ENCODE results near the gene CCDC12.

The CCDC12 gene

DNA sequence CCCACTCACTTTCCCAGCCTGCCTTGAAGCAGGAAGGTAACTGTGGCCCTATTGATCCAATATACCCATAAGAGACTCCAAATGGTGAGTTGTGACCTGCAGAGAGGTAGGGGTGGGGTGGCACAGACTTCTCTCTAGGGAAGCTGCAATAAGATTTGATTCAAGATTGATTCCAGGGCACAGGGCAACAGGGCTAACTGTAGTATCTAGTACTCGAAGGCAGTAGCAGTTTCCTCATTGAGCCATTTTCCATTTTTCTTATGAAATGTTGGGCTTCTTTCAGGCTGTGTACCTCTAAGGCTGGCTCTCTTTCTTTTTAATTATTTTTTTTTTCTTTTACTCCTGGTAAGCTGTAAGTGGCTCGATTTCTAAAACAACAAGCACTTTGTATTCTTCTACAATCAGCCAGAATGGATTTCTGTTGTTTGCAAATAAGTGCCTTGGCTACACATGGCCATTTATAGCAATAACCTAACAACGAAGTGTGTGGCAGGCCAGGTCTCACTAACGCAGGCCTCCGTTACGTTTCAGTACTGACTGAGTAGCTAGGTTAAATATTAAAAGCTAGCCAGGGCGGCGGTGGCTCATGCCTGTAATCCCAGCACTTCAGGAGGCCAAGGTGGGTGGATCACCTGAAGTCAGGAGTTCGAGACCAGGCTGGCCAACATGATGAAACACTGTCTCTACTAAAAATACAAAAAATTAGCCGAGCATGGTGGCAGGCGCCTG lies 19.3 kb downstream of the CCDC12 start:
- no peak for DNase-seq (ENCODE audit: extremely low spot score)
- TF ChIP-seq, protein P1, sequence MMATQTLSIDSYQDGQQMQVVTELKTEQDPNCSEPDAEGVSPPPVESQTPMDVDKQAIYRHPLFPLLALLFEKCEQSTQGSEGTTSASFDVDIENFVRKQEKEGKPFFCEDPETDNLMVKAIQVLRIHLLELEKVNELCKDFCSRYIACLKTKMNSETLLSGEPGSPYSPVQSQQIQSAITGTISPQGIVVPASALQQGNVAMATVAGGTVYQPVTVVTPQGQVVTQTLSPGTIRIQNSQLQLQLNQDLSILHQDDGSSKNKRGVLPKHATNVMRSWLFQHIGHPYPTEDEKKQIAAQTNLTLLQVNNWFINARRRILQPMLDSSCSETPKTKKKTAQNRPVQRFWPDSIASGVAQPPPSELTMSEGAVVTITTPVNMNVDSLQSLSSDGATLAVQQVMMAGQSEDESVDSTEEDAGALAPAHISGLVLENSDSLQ (IDR thresholded peaks at IDR 0.05) = no peak
- no peak for TF ChIP-seq TARDBP (IDR thresholded peaks at IDR 0.05)
- no peak for TF ChIP-seq SUZ12 (IDR thresholded peaks at IDR 0.05)
- no peak for TF ChIP-seq HDGF (IDR thresholded peaks at IDR 0.05; ENCODE audit: borderline replicate concordance)
- TF ChIP-seq FOXA1 (IDR thresholded peaks at IDR 0.05) = no peak
- no peak for TF ChIP-seq ELF4 (IDR thresholded peaks at IDR 0.05)
- CTCF ChIA-PET = interaction anchor here (0.6 to 1.0 kb wide), 2 partner anchors 12 to 14 kb away, joined by 3 to 4 read pairs; no protein-coding TSS in a partner anchor
- POLR2A ChIA-PET = no interaction called here

DNA sequence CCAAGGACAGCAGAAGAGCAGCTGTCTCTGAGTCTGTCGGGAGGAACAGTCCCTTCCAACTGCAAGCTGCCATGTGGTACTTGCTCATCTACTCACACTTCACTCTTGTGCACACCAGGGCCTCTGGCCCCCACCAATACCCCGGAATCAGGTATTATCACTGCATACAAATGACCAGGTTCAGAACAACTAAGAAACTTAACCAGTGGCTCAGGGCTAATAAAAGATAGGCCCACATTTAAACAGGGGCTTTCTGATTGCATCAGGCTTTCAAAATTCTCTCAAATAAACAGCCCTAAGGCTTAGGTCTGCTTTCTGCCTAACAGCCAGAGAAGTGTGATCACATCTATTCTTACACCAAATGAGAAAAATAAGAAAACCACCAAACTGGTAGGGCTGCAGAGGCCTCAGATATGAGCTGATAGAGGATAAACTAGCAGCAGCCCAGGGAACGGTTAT lies 20.7 kb downstream of the CCDC12 start:
- ChIA-PET CTCF (no interaction called here), POLR2A (no interaction called here)
- DNase-seq (ENCODE audit: extremely low spot score) = no peak
- no peak for TF ChIP-seq CTBP1 (IDR thresholded peaks at IDR 0.05; ENCODE audit: borderline replicate concordance)
- no peak for TF ChIP-seq HDGF (IDR thresholded peaks at IDR 0.05; ENCODE audit: borderline replicate concordance)
- TF ChIP-seq, protein P1 (IDR thresholded peaks at IDR 0.05) = no peak
- no peak for TF ChIP-seq FOXM1 (IDR thresholded peaks at IDR 0.05; ENCODE audit: borderline replicate concordance)
- TF ChIP-seq SP1 (IDR thresholded peaks at IDR 0.05) = no peak
- TF ChIP-seq FOXK2 (IDR thresholded peaks at IDR 0.05) = no peak
- no peak for TF ChIP-seq FOXA1 (IDR thresholded peaks at IDR 0.05)
- no peak for TF ChIP-seq LEF1 (IDR thresholded peaks at IDR 0.05; ENCODE audit: borderline replicate concordance)
- no peak for TF ChIP-seq TARDBP (IDR thresholded peaks at IDR 0.05)
- no peak for TF ChIP-seq ARNT (IDR thresholded peaks at IDR 0.05)
- no peak for TF ChIP-seq NFRKB (IDR thresholded peaks at IDR 0.05)
- TF ChIP-seq ZNF384 (IDR thresholded peaks at IDR 0.05) = no peak
- no peak for TF ChIP-seq L3MBTL2 (conservative IDR thresholded peaks at IDR 0.05)
- TF ChIP-seq BHLHE40 (IDR thresholded peaks at IDR 0.05; ENCODE audit: borderline replicate concordance) = no peak
- TF ChIP-seq ELF4 (IDR thresholded peaks at IDR 0.05) = no peak
- TF ChIP-seq SUZ12 (IDR thresholded peaks at IDR 0.05) = no peak

DNA sequence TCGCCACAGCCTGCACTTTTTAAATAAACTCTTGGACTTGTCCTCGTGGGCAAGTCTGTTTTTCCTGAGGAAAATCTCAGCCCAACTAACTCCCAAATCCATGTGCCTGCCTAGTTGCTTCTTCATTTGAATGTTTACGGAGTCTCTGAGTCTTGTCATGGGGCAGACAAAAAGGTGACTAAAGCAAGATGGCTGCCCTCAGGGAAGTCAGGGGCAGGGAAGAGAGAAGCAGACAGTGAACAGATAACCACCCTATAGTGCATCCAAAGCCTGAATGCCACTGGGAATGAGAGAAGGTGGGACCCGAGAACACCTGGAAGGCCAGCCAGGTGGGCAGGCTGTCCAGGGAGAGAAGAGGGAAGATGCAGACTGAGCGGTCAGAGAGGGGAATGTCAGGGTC lies 21.4 kb downstream of the CCDC12 start:
- DNase-seq (ENCODE audit: extremely low spot score) = no peak
- POLR2A ChIA-PET = no interaction called here
- TF ChIP-seq BHLHE40 (IDR thresholded peaks at IDR 0.05; ENCODE audit: borderline replicate concordance) = no peak
- no peak for TF ChIP-seq LEF1 (IDR thresholded peaks at IDR 0.05; ENCODE audit: borderline replicate concordance)
- TF ChIP-seq FOXM1 (IDR thresholded peaks at IDR 0.05; ENCODE audit: borderline replicate concordance) = no peak
- no peak for TF ChIP-seq CTBP1 (IDR thresholded peaks at IDR 0.05; ENCODE audit: borderline replicate concordance)
- no peak for TF ChIP-seq SUZ12 (IDR thresholded peaks at IDR 0.05)
- no peak for TF ChIP-seq SP1 (IDR thresholded peaks at IDR 0.05)
- no peak for TF ChIP-seq L3MBTL2 (conservative IDR thresholded peaks at IDR 0.05)
- no peak for TF ChIP-seq TARDBP (IDR thresholded peaks at IDR 0.05)
- no peak for TF ChIP-seq FOXK2 (IDR thresholded peaks at IDR 0.05)
- TF ChIP-seq, protein P1 (IDR thresholded peaks at IDR 0.05) = no peak
- no peak for TF ChIP-seq ZNF384 (IDR thresholded peaks at IDR 0.05)
- TF ChIP-seq FOXA1 (IDR thresholded peaks at IDR 0.05) = no peak
- no peak for TF ChIP-seq ELF4 (IDR thresholded peaks at IDR 0.05)
- TF ChIP-seq HDGF (IDR thresholded peaks at IDR 0.05; ENCODE audit: borderline replicate concordance) = no peak
- no peak for TF ChIP-seq ARNT (IDR thresholded peaks at IDR 0.05)
- TF ChIP-seq NFRKB (IDR thresholded peaks at IDR 0.05) = no peak
- CTCF ChIA-PET = no interaction called here

DNA sequence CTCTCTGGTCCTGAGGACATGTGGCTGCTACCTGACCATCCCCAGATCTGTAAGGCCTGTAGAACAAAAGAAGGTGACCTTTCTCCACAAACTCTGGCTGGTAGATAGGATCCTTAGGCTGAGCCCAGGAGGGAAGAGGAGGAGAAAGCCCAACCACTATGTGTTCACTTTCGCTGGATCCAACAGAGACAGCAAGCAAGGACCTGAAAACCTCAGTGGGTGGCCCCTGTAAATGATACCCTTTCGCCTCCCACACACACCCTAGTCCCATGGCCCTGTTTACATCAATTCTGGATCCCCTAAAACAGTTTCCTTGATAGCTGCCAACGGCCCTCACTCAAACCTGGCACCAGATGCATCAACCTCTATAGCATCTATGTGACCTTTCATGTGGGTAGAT lies 22.4 kb downstream of the CCDC12 start:
- DNase-seq (ENCODE audit: extremely low spot score) = no peak

More for the DNA sequence above, 22.4 kb downstream of the CCDC12 start:
- ChIA-PET CTCF (no interaction called here), POLR2A (interaction anchor here (0.9 kb wide), 1 partner anchor 55 kb away, joined by 3 read pairs; no protein-coding TSS in a partner anchor)
- no peak for TF ChIP-seq CTBP1 (IDR thresholded peaks at IDR 0.05; ENCODE audit: borderline replicate concordance)
- TF ChIP-seq FOXA1 (IDR thresholded peaks at IDR 0.05) = no peak
- TF ChIP-seq HDGF (IDR thresholded peaks at IDR 0.05; ENCODE audit: borderline replicate concordance) = no peak
- TF ChIP-seq TARDBP (IDR thresholded peaks at IDR 0.05) = no peak
- no peak for TF ChIP-seq FOXK2 (IDR thresholded peaks at IDR 0.05)
- no peak for TF ChIP-seq L3MBTL2 (conservative IDR thresholded peaks at IDR 0.05)
- TF ChIP-seq SP1 (IDR thresholded peaks at IDR 0.05) = no peak
- no peak for TF ChIP-seq BHLHE40 (IDR thresholded peaks at IDR 0.05; ENCODE audit: borderline replicate concordance)
- no peak for TF ChIP-seq ZNF384 (IDR thresholded peaks at IDR 0.05)
- TF ChIP-seq SUZ12 (IDR thresholded peaks at IDR 0.05) = no peak
- TF ChIP-seq ELF4 (IDR thresholded peaks at IDR 0.05) = no peak
- TF ChIP-seq, protein P1 (IDR thresholded peaks at IDR 0.05) = no peak
- no peak for TF ChIP-seq FOXM1 (IDR thresholded peaks at IDR 0.05; ENCODE audit: borderline replicate concordance)
- no peak for TF ChIP-seq ARNT (IDR thresholded peaks at IDR 0.05)
- no peak for TF ChIP-seq NFRKB (IDR thresholded peaks at IDR 0.05)
- no peak for TF ChIP-seq LEF1 (IDR thresholded peaks at IDR 0.05; ENCODE audit: borderline replicate concordance)
